ENCODE results near the gene SDK1.

Gene SDK1

DNA sequence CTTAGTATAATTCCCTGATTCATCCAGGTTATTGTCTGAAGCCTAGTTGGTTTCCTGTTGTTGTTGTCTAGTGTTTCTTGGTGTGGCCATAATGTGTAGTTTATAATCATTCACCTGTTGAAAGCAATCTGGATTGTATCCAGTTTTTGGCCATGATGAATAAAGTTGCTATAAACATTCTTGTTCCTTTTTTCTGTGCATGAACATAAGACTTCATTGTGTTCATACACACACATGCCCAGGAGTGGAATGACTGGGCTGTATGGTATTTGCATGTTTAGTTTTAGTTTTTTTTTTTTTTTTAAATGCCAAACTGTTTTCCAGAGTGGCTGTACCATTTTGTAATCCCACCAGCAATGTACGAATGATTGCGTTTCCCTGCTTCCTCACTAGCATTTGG, 349.8 kb downstream of the SDK1 start:
- no peak overlapping the region for H3K4me3 ChIP-seq
- no peak overlapping the region for H3K27ac ChIP-seq
- TF ChIP-seq, protein P1, sequence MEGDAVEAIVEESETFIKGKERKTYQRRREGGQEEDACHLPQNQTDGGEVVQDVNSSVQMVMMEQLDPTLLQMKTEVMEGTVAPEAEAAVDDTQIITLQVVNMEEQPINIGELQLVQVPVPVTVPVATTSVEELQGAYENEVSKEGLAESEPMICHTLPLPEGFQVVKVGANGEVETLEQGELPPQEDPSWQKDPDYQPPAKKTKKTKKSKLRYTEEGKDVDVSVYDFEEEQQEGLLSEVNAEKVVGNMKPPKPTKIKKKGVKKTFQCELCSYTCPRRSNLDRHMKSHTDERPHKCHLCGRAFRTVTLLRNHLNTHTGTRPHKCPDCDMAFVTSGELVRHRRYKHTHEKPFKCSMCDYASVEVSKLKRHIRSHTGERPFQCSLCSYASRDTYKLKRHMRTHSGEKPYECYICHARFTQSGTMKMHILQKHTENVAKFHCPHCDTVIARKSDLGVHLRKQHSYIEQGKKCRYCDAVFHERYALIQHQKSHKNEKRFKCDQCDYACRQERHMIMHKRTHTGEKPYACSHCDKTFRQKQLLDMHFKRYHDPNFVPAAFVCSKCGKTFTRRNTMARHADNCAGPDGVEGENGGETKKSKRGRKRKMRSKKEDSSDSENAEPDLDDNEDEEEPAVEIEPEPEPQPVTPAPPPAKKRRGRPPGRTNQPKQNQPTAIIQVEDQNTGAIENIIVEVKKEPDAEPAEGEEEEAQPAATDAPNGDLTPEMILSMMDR (IDR thresholded peaks at IDR 0.05), result no peak
- DNase-seq (ENCODE audit: low spot score), result no peak

DNA sequence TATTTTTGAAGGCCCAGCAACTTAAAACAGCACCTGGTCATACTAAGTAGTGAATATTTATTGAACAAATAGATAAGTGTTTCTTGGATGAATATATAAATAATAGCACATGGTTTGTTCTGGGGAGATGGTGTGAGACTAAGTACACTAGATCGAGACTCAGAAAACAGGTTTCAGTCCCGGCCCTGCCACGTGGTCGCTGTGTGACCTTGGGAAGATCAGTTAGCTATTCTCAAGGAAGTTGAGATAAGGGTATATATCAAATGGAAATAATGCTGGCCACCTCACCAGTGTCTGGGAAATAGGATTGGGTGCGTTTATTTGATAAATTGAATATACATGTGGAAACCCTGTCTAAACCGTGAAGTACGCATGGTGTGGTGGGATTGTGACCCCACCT, 354.6 kb downstream of the SDK1 start:
- no peak overlapping the region for H3K4me3 ChIP-seq
- no peak for DNase-seq (ENCODE audit: low spot score)
- TF ChIP-seq, protein P1 (IDR thresholded peaks at IDR 0.05), result no peak

GRCh38 chr7:3657206-3657605, 356.2 kb downstream of the SDK1 start:
- no peak for DNase-seq (ENCODE audit: low spot score)
- Histone ChIP-seq H3K27ac (no peak overlapping the region), H3K4me3 (no peak overlapping the region)
- TF ChIP-seq, protein P1 (IDR thresholded peaks at IDR 0.05), result no peak

More for the DNA sequence above, 354.6 kb downstream of the SDK1 start:
- H3K27ac ChIP-seq, result no peak overlapping the region

GRCh38 chr7:3668743-3669142, 367.7 kb downstream of the SDK1 start:
- no peak for DNase-seq (ENCODE audit: low spot score)
- Histone ChIP-seq H3K4me3 (no peak overlapping the region), H3K27ac (no peak overlapping the region)
- TF ChIP-seq, protein P1 (IDR thresholded peaks at IDR 0.05), result no peak

DNA sequence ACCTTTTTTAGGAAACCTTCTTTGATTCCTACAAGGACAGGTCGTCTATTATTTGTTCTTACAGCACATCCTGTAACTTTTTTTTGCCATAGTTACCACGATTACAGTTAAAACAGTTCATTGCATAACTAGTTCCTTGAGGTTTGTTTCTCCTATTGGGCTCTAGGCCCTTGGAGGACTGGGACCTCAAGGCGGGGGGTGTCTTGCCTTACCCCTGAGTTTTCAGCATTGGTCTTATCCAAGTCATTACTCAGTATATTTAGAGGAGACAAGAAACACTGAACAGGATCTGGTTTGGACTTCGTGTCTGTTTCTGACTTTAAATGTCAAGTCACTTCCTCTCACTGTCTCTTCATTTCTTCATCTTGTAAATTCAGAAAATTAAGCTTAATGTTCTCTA, 369.8 kb downstream of the SDK1 start:
- no peak for DNase-seq (ENCODE audit: low spot score)
- Histone ChIP-seq H3K4me3 (no peak overlapping the region), H3K27ac (no peak overlapping the region)
- TF ChIP-seq, protein P1 (IDR thresholded peaks at IDR 0.05), result no peak

DNA sequence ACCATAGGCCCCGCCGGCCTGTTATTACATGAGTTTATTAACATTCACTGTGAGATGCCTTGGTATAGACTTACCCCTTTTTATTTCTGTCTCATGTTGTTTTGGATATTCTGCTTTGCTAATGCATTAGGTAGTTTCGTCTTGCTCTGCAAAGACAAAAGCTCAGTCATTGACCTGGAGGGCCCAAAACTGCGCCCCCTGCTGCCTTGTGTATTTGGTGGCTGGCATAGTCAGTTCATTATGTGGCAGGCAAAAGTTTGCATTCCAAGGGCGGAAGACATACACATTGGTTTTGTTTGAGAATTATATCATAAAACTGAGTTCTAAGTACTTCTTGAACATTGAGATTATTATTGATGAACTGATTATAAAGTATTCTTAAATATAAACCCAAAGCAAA, 372.5 kb downstream of the SDK1 start:
- no peak for DNase-seq (ENCODE audit: low spot score)
- Histone ChIP-seq H3K4me3 (no peak overlapping the region), H3K27ac (no peak overlapping the region)
- TF ChIP-seq, protein P1 (IDR thresholded peaks at IDR 0.05), result no peak

- Histone ChIP-seq H3K4me3 (no peak overlapping the region), H3K27ac (no peak overlapping the region)
- no peak for DNase-seq (ENCODE audit: low spot score)
- TF ChIP-seq, protein P1 (IDR thresholded peaks at IDR 0.05), result no peak
Measured at GRCh38 chr7:3678314-3678810, 377.3 kb downstream of the SDK1 start.
